H1 (cell line): ENCODE results near the gene IER3IP1. TPM values are rescaled to one million over a fixed set of nuclear protein-coding genes. Genes with fewer than 3 reads are reported as not detected.

Experiments used
- CTCF ChIA-PET: fragments of 300-600 bp; sonication (Branson Sonifier 250); formaldehyde crosslinking; loops from one replicate; lab custom pipeline; 2021; ENCODE audit not compliant: partially characterized antibody; lab: Charles Lee
- POLR2A ChIA-PET: fragments of 300-600 bp; sonication (Branson Sonifier 250); formaldehyde crosslinking; loops from one replicate; lab custom pipeline; 2021; ENCODE audit warnings: inconsistent platforms; ENCODE audit not compliant: partially characterized antibody; lab: Charles Lee
- DNase-seq, 2 experiments: peaks; one replicate each; pipeline versions ENCODE4 v3.0.0 to v3.0.0-alpha.2; 2010 to 2022; ENCODE audit warnings: low spot score in 2 of 2, low read depth in 1 of 2, mixed read lengths in 1 of 2
- FAIRE-seq: peaks from 2 replicates; lab custom pipeline; 2011; peaks lifted over from hg19 to GRCh38; lab: Jason Lieb, UNC
- H2AFZ ChIP-seq: 2 replicates; pipeline ENCODE4 v1.8.1; 2012; ENCODE audit warnings: low read length, inconsistent platforms
- H2AK5ac ChIP-seq: 2 replicates; pipeline ENCODE4 v1.6.1; 2013; ENCODE audit warnings: low read depth, low read length
- H2BK120ac ChIP-seq: replicated peaks from 2 replicates; pipeline ENCODE3; 2013; ENCODE audit warnings: low read depth, low read length, inconsistent platforms
- H2BK12ac ChIP-seq: 2 replicates; pipeline ENCODE4 v1.6.1; 2013; ENCODE audit warnings: low read depth, low read length
- H2BK15ac ChIP-seq: 2 replicates; pipeline ENCODE4 v1.6.1; 2013; ENCODE audit warnings: low read length
- H2BK20ac ChIP-seq: 2 replicates; pipeline ENCODE4 v1.6.1; 2013; ENCODE audit warnings: low read length
- H2BK5ac ChIP-seq: 2 replicates; pipeline ENCODE4 v1.6.1; 2013; ENCODE audit warnings: low read depth, low read length
- H3K14ac ChIP-seq: 2 replicates; pipeline ENCODE4 v1.6.1; 2013; ENCODE audit warnings: inconsistent platforms; ENCODE audit not compliant: insufficient read length
- H3K18ac ChIP-seq: 2 replicates; pipeline ENCODE4 v1.6.1; 2013; ENCODE audit warnings: low read length; ENCODE audit errors: extremely low read depth
- H3K23ac ChIP-seq: 2 replicates; pipeline ENCODE4 v1.6.1; 2013; ENCODE audit warnings: inconsistent platforms; ENCODE audit not compliant: insufficient read length
- H3K23me2 ChIP-seq: 2 replicates; pipeline ENCODE4 v1.6.1; 2013; ENCODE audit warnings: low read depth, low read length
- H3K27ac ChIP-seq: 2 replicates; pipeline ENCODE4 v1.6.1; 2011; ENCODE audit warnings: low read depth, low read length, inconsistent platforms
- H3K27me3 ChIP-seq, 4 experiments: replicated peaks in 1 of 4; 1 replicate in 1 of 4; 2 replicates in 3 of 4; pipeline versions ENCODE4 v1.6.1 to v1.8.1; 2011 to 2013; ENCODE audit warnings: low read length in 3 of 4, mild to moderate bottlenecking in 3 of 4, inconsistent platforms in 2 of 4, mixed read lengths in 2 of 4, moderate library complexity in 1 of 4; ENCODE audit not compliant: control insufficient read depth in 3 of 4, insufficient read depth in 3 of 4; ENCODE audit errors: extremely low read depth in 1 of 4
- H3K36me3 ChIP-seq, 4 experiments: 2 replicates each; pipeline versions ENCODE4 v1.6.1 to v1.8.1; 2011 to 2013; ENCODE audit warnings: mild to moderate bottlenecking in 4 of 4, low read length in 3 of 4, moderate library complexity in 2 of 4, control low read depth in 1 of 4, inconsistent platforms in 1 of 4; ENCODE audit not compliant: insufficient read depth in 4 of 4, control insufficient read depth in 2 of 4
- H3K4ac ChIP-seq: replicated peaks from 2 replicates; pipeline ENCODE3; 2013; ENCODE audit warnings: low read length, low read depth, mixed read lengths, inconsistent platforms; ENCODE audit not compliant: insufficient read length
- H3K4me1 ChIP-seq, 4 experiments: replicated peaks in 1 of 4; 1 replicate in 1 of 4; 2 replicates in 3 of 4; pipeline versions ENCODE4 v1.6.1 to v1.8.1; 2011 to 2013; ENCODE audit warnings: low read length in 3 of 4, inconsistent platforms in 2 of 4, mixed read lengths in 1 of 4; ENCODE audit not compliant: insufficient read depth in 4 of 4, control insufficient read depth in 3 of 4
- H3K4me2 ChIP-seq, 2 experiments: 2 replicates each; pipeline versions ENCODE4 v1.6.1 to v1.8.1; 2011 to 2013; ENCODE audit warnings: low read depth in 2 of 2, low read length in 2 of 2, control low read depth in 1 of 2, inconsistent platforms in 1 of 2, mild to moderate bottlenecking in 1 of 2; ENCODE audit not compliant: insufficient read depth in 1 of 2
- H3K4me3 ChIP-seq, 4 experiments: fragments of 200-600, 300-600 bp in 1 of 4; sonication (generic), shearing (Covaris generic), sonication (Bioruptor Twin) in 1 of 4; 2 replicates each; pipeline versions ENCODE4 v1.5.1 to v1.8.1; 2011 to 2016; ENCODE audit warnings: low read length in 4 of 4, low read depth in 3 of 4, control low read depth in 2 of 4, inconsistent platforms in 2 of 4, mild to moderate bottlenecking in 2 of 4, mixed read lengths in 1 of 4, moderate library complexity in 1 of 4; ENCODE audit not compliant: insufficient read depth in 2 of 4; ENCODE audit errors: extremely low read depth in 1 of 4
- H3K56ac ChIP-seq: replicated peaks from 2 replicates; pipeline ENCODE3; 2013; ENCODE audit warnings: low read depth, mild to moderate bottlenecking, mixed read lengths, low read length, inconsistent platforms; ENCODE audit not compliant: insufficient read length
- H3K79me1 ChIP-seq: 2 replicates; pipeline ENCODE4 v1.6.1; 2013; ENCODE audit warnings: low read depth, low read length, control low read depth
- H3K79me2 ChIP-seq, 2 experiments: 2 replicates each; pipeline versions ENCODE4 v1.6.1 to v1.8.1; 2012 to 2013; ENCODE audit warnings: low read length in 2 of 2, mild to moderate bottlenecking in 2 of 2, inconsistent platforms in 1 of 2; ENCODE audit not compliant: insufficient read depth in 2 of 2, control insufficient read depth in 1 of 2
- H3K9ac ChIP-seq, 4 experiments: replicated peaks in 1 of 4; 1 replicate in 1 of 4; 2 replicates in 3 of 4; pipeline versions ENCODE4 v1.6.1 to v1.8.1; 2011 to 2013; ENCODE audit warnings: low read depth in 3 of 4, low read length in 3 of 4, control low read depth in 2 of 4, mild to moderate bottlenecking in 2 of 4, moderate library complexity in 2 of 4, inconsistent platforms in 1 of 4; ENCODE audit errors: extremely low read depth in 1 of 4
- H3K9me3 ChIP-seq, 2 experiments: 2 replicates each; pipeline versions ENCODE4 v1.6.1 to v1.8.1; 2012 to 2013; ENCODE audit warnings: mild to moderate bottlenecking in 2 of 2, moderate library complexity in 2 of 2, control low read depth in 1 of 2, inconsistent platforms in 1 of 2, low read depth in 1 of 2, low read length in 1 of 2, mixed read lengths in 1 of 2; ENCODE audit not compliant: insufficient read depth in 2 of 2
- H4K20me1 ChIP-seq, 2 experiments: replicated peaks in 1 of 2; 2 replicates each; pipeline versions ENCODE3 to v1.8.1; 2011 to 2013; ENCODE audit warnings: inconsistent platforms in 2 of 2, low read length in 2 of 2, mild to moderate bottlenecking in 1 of 2; ENCODE audit not compliant: insufficient read depth in 2 of 2, control insufficient read depth in 1 of 2
- H4K5ac ChIP-seq: 2 replicates; pipeline ENCODE4 v1.6.1; 2013; ENCODE audit warnings: low read length, low read depth, mixed read lengths, inconsistent platforms; ENCODE audit not compliant: insufficient read length
- H4K8ac ChIP-seq: 2 replicates; pipeline ENCODE4 v1.8.0; 2013; ENCODE audit warnings: mild to moderate bottlenecking, moderate library complexity, low read length, inconsistent platforms; ENCODE audit not compliant: insufficient read depth; ENCODE audit errors: extremely low read depth
- H4K91ac ChIP-seq: replicated peaks from 2 replicates; pipeline ENCODE3; 2013; ENCODE audit warnings: low read length, mixed read lengths, inconsistent platforms; ENCODE audit not compliant: insufficient read length
- ATF3 ChIP-seq: IDR thresholded peaks from 2 replicates; pipeline ENCODE4 v1.6.1; 2011; ENCODE audit warnings: low read depth, mild to moderate bottlenecking, low read length; ENCODE audit not compliant: insufficient read depth
- BRCA1 ChIP-seq: IDR thresholded peaks from 2 replicates; pipeline ENCODE4 v1.6.1; 2012; ENCODE audit warnings: low read depth, low read length, improper control_type of control experiment
- CHD2 ChIP-seq: IDR thresholded peaks from 2 replicates; pipeline ENCODE4 v1.6.1; 2012; ENCODE audit warnings: low read length, improper control_type of control experiment
- CTBP2 ChIP-seq: IDR thresholded peaks from 2 replicates; pipeline ENCODE4 v1.7.0; 2011; ENCODE audit warnings: borderline replicate concordance, mild to moderate bottlenecking, moderate library complexity, mixed read lengths, low read length; ENCODE audit not compliant: insufficient read depth, insufficient read length
- MAX ChIP-seq: IDR thresholded peaks from 2 replicates; pipeline ENCODE4 v1.6.1; 2012; ENCODE audit warnings: inconsistent platforms
- RBBP5 ChIP-seq: IDR thresholded peaks from 2 replicates; pipeline ENCODE4 v1.7.1; 2012; ENCODE audit warnings: low read depth, mild to moderate bottlenecking, inconsistent platforms, low read length, moderate library complexity, borderline replicate concordance
- RNF2 ChIP-seq: fragments of 200-900, 300-1000 bp; sonication (generic); IDR thresholded peaks from 2 replicates; pipeline ENCODE4 v1.7.1; 2016; ENCODE audit warnings: borderline replicate concordance, low read depth, mild to moderate bottlenecking, antibody characterized with exemption, low read length; ENCODE audit not compliant: poor library complexity, severe bottlenecking; ENCODE audit errors: missing control alignments
- SP2 ChIP-seq: IDR thresholded peaks from 2 replicates; pipeline ENCODE4 v1.6.1; 2012; ENCODE audit warnings: mild to moderate bottlenecking, low read length, inconsistent platforms
- YY1 ChIP-seq: IDR thresholded peaks from 2 replicates; pipeline ENCODE4 v1.6.1; 2011; ENCODE audit warnings: low read depth, mild to moderate bottlenecking, low read length
- ZNF274 ChIP-seq: IDR thresholded peaks from 2 replicates; pipeline ENCODE4 v1.7.0; 2012; ENCODE audit warnings: low read length, borderline replicate concordance; ENCODE audit errors: extremely low read depth
- polyA plus RNA-seq, 7 experiments: library from polyadenylated mRNA; depleted of rRNA in 3 of 7; stranded (reverse) in 5 of 7; unstranded in 2 of 7; fragments of >200 nt in 5 of 7; fragments of 200-250 nt in 2 of 7; gene quantifications; 1 replicate in 5 of 7; 2 replicates in 1 of 7; 4 replicates in 1 of 7; pipeline versions ENCODE4 v1.2.1 to v1.2.3, GENCODE V29; 2011 to 2013; ENCODE audit warnings: missing spikeins in 2 of 7, mixed read lengths in 2 of 7
- total RNA-seq: library from RNA; stranded (reverse); fragmentation: NEBNext Ultra II Directional; extraction: Animal tissue kit (Norgen Biotek cat#: 25700); gene quantifications from 2 replicates; pipeline ENCODE4 v1.2.1, GENCODE V29; 2021

The IER3IP1 gene
- total and polyA plus RNA-seq, 2 of the 8 experiments (the other 6 are each of a cell fraction or from before 2014, with no cell fraction given), result 6.0 to 8.5 TPM

DNA sequence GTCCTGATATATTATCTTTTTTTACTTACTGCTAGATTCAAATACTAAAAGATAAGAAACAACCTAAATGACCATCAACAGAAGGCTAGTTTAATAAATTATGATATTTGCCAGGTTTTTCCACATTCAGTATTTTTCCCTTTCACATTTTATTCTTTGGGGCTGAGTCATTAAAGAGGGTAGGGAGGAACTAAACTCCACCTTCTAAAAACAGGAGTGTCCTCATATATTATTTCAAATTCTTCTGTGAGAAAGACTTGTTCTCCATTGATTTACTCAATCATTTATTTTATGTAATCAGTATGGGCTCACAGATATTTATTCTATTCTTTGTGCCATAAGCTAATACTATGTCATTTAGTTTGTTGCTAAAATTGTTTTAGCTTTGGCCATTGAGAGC is 34.9 kb downstream of the IER3IP1 start:
- Histone ChIP-seq H3K79me2 (peaks cover 5 to 62% of the 10 kb centered on the region in 2 experiments; a peak in 3 of 4 replicates), H3K23me2 (no peaks in the 10 kb centered on the region), H2BK15ac (no peak overlapping the region), H3K23ac (no peak overlapping the region), H3K56ac (no peak overlapping the region), H2BK20ac (no peak overlapping the region), H3K18ac (no peak overlapping the region), H3K4me1 (no peaks in the 10 kb centered on the region), H2BK5ac (no peak overlapping the region), H2AFZ (no peak overlapping the region), H3K27ac (no peak overlapping the region), H3K4me2 (no peak overlapping the region), H2AK5ac (no peak overlapping the region), H3K4ac (no peak overlapping the region), H3K9ac (no peak overlapping the region), H3K9me3 (no peaks in the 10 kb centered on the region), H3K27me3 (no peaks in the 10 kb centered on the region), H3K14ac (no peak overlapping the region), H2BK120ac (no peak overlapping the region), H4K91ac (no peak overlapping the region), H4K20me1 (peaks cover 0 to 6% of the 10 kb centered on the region in 2 experiments), H3K4me3 (no peak overlapping the region), H4K8ac (no peak overlapping the region), H2BK12ac (no peak overlapping the region), H3K79me1 (peaks cover 3% of the 10 kb centered on the region; the same call in 1 of the 2 replicates), H3K36me3 (no peaks in the 10 kb centered on the region), H4K5ac (no peak overlapping the region)
- no peak for FAIRE-seq
- TF ChIP-seq BRCA1 (no peak), SP2 (no peak), RNF2 (no peak), CHD2 (no peak), YY1 (no peak), ATF3 (no peak), CTBP2 (no peak), RBBP5 (no peak), ZNF274 (no peak), MAX (no peak)
- ChIA-PET POLR2A (interaction anchor here (1.0 kb wide), 1 partner anchor 9 kb away, joined by 3 read pairs; no protein-coding TSS in a partner anchor), CTCF (no interaction called here)
- no peak for DNase-seq
